ENCODE data around the gene SUZ12. TPM values are rescaled to one million over a fixed set of nuclear protein-coding genes. Genes with fewer than 3 reads are reported as not detected.
"Not testable (repeated sequence)": the region's sequence is repeated elsewhere in the genome, so short reads cannot be mapped to it uniquely, and the experiment has no call there.

The SUZ12 gene
- total and polyA plus RNA-seq, 9 of the 15 experiments (the other 6 are each of a cell fraction or from before 2014, with no cell fraction given), result 19.5 to 64.3 (median 47.2) TPM

- H3K4me3 ChIP-seq; H3K27ac ChIP-seq (ENCODE audit: extremely low read depth, low read depth, low read length); H3K27me3 ChIP-seq (ENCODE audit: control insufficient read depth in 2 of 2, insufficient read depth in 2 of 2, low read length in 2 of 2); H3K9me1 ChIP-seq (ENCODE audit: control insufficient read depth, insufficient read depth, low read length); H3K4me1 ChIP-seq (replicated peaks in 1 of 2; ENCODE audit: control insufficient read depth in 2 of 2, insufficient read depth in 2 of 2, low read length in 2 of 2); H3K36me3 ChIP-seq (ENCODE audit: control insufficient read depth, insufficient read depth, low read length); ATAC-seq; BruUV-seq (replicated peaks); H4K20me1 ChIP-seq (replicated peaks; ENCODE audit: control insufficient read depth, insufficient read depth, low read length); CTCF ChIA-PET (ENCODE audit: low intra/inter-chr PET ratio); DNase-seq (ENCODE audit: extremely low read depth in 1 of 4, low spot score in 3 of 4); FAIRE-seq; H3K9me3 ChIP-seq (replicated peaks; ENCODE audit: control insufficient read depth, insufficient read depth, low read depth, low read length); intact Hi-C loops (cut with micrococcal nuclease); POLR2A ChIA-PET; H3K9ac ChIP-seq (ENCODE audit: insufficient read depth in 1 of 2, low read depth in 2 of 2, low read length in 2 of 2); H2AFZ ChIP-seq (ENCODE audit: low read depth, low read length); H3K4me2 ChIP-seq (ENCODE audit: insufficient read depth, low read length); H3K79me2 ChIP-seq (ENCODE audit: control insufficient read depth, insufficient read depth, low read length): not testable (repeated sequence)
- WGBS (ENCODE audit: insufficient coverage, low coverage, missing lambda C conversion rate), result 82% methylated on average over 6 of the region's 19 CpGs
- in situ Hi-C loops (cut with MboI), result loop anchor here (10.0 kb wide), 1 partner anchor 1417 kb away; no protein-coding TSS in a partner anchor
Measured at GRCh38 chr17:32041306-32041875, 104.6 kb downstream of the SUZ12 start.

GRCh38 chr17:32042266-32042665 lies 105.5 kb downstream of the SUZ12 start:
- H3K9ac ChIP-seq (ENCODE audit: insufficient read depth in 1 of 2, low read depth in 2 of 2, low read length in 2 of 2); BruUV-seq (replicated peaks); H3K4me2 ChIP-seq (ENCODE audit: insufficient read depth, low read length); DNase-seq (ENCODE audit: extremely low read depth in 1 of 4, low spot score in 3 of 4); intact Hi-C loops (cut with micrococcal nuclease); H3K27ac ChIP-seq (ENCODE audit: extremely low read depth, low read depth, low read length); ATAC-seq; H3K9me1 ChIP-seq (ENCODE audit: control insufficient read depth, insufficient read depth, low read length); H3K4me1 ChIP-seq (replicated peaks in 1 of 2; ENCODE audit: control insufficient read depth in 2 of 2, insufficient read depth in 2 of 2, low read length in 2 of 2); CTCF ChIA-PET (ENCODE audit: low intra/inter-chr PET ratio); H3K9me3 ChIP-seq (replicated peaks; ENCODE audit: control insufficient read depth, insufficient read depth, low read depth, low read length); H3K79me2 ChIP-seq (ENCODE audit: control insufficient read depth, insufficient read depth, low read length); H2AFZ ChIP-seq (ENCODE audit: low read depth, low read length); POLR2A ChIA-PET; H3K27me3 ChIP-seq (ENCODE audit: control insufficient read depth in 2 of 2, insufficient read depth in 2 of 2, low read length in 2 of 2); H3K36me3 ChIP-seq (ENCODE audit: control insufficient read depth, insufficient read depth, low read length); FAIRE-seq; H3K4me3 ChIP-seq; H4K20me1 ChIP-seq (replicated peaks; ENCODE audit: control insufficient read depth, insufficient read depth, low read length): not testable (repeated sequence)
- 90% methylated on average over 3 of the region's 11 CpGs for WGBS (ENCODE audit: insufficient coverage, low coverage, missing lambda C conversion rate)
- in situ Hi-C loops (cut with MboI), result loop anchor here (10.0 kb wide), 1 partner anchor 1417 kb away; no protein-coding TSS in a partner anchor

- H3K4me2 ChIP-seq (ENCODE audit: insufficient read depth, low read length); H3K9me3 ChIP-seq (replicated peaks; ENCODE audit: control insufficient read depth, insufficient read depth, low read depth, low read length); intact Hi-C loops (cut with micrococcal nuclease); ATAC-seq; H2AFZ ChIP-seq (ENCODE audit: low read depth, low read length); H3K36me3 ChIP-seq (ENCODE audit: control insufficient read depth, insufficient read depth, low read length); H3K27me3 ChIP-seq (ENCODE audit: control insufficient read depth in 2 of 2, insufficient read depth in 2 of 2, low read length in 2 of 2); H3K4me1 ChIP-seq (replicated peaks in 1 of 2; ENCODE audit: control insufficient read depth in 2 of 2, insufficient read depth in 2 of 2, low read length in 2 of 2); H3K9ac ChIP-seq (ENCODE audit: insufficient read depth in 1 of 2, low read depth in 2 of 2, low read length in 2 of 2); DNase-seq (ENCODE audit: extremely low read depth in 1 of 4, low spot score in 3 of 4); H3K79me2 ChIP-seq (ENCODE audit: control insufficient read depth, insufficient read depth, low read length); H3K4me3 ChIP-seq; BruUV-seq (replicated peaks); H3K27ac ChIP-seq (ENCODE audit: extremely low read depth, low read depth, low read length); H4K20me1 ChIP-seq (replicated peaks; ENCODE audit: control insufficient read depth, insufficient read depth, low read length); FAIRE-seq; POLR2A ChIA-PET; CTCF ChIA-PET (ENCODE audit: low intra/inter-chr PET ratio); H3K9me1 ChIP-seq (ENCODE audit: control insufficient read depth, insufficient read depth, low read length): not testable (repeated sequence)
- in situ Hi-C loops (cut with MboI), result loop anchor here (10.0 kb wide), 1 partner anchor 1421 kb away; no protein-coding TSS in a partner anchor
- 86% methylated on average over 3 of the region's 3 CpGs for WGBS (ENCODE audit: insufficient coverage, low coverage, missing lambda C conversion rate)
Measured at GRCh38 chr17:32045611-32046010, 108.8 kb downstream of the SUZ12 start.

- H3K79me2 ChIP-seq (ENCODE audit: control insufficient read depth, insufficient read depth, low read length); H3K4me1 ChIP-seq (replicated peaks in 1 of 2; ENCODE audit: control insufficient read depth in 2 of 2, insufficient read depth in 2 of 2, low read length in 2 of 2); FAIRE-seq; H3K9me1 ChIP-seq (ENCODE audit: control insufficient read depth, insufficient read depth, low read length); CTCF ChIA-PET (ENCODE audit: low intra/inter-chr PET ratio); POLR2A ChIA-PET; intact Hi-C loops (cut with micrococcal nuclease); H3K36me3 ChIP-seq (ENCODE audit: control insufficient read depth, insufficient read depth, low read length); BruUV-seq (replicated peaks); H3K4me2 ChIP-seq (ENCODE audit: insufficient read depth, low read length); H3K9ac ChIP-seq (ENCODE audit: insufficient read depth in 1 of 2, low read depth in 2 of 2, low read length in 2 of 2); H4K20me1 ChIP-seq (replicated peaks; ENCODE audit: control insufficient read depth, insufficient read depth, low read length); H3K27me3 ChIP-seq (ENCODE audit: control insufficient read depth in 2 of 2, insufficient read depth in 2 of 2, low read length in 2 of 2); H2AFZ ChIP-seq (ENCODE audit: low read depth, low read length); H3K27ac ChIP-seq (ENCODE audit: extremely low read depth, low read depth, low read length); H3K4me3 ChIP-seq; H3K9me3 ChIP-seq (replicated peaks; ENCODE audit: control insufficient read depth, insufficient read depth, low read depth, low read length); ATAC-seq; DNase-seq (ENCODE audit: extremely low read depth in 1 of 4, low spot score in 3 of 4): not testable (repeated sequence)
- 80% methylated on average over 6 of the region's 6 CpGs for WGBS (ENCODE audit: insufficient coverage, low coverage, missing lambda C conversion rate)
- in situ Hi-C loops (cut with MboI), result loop anchor here (10.0 kb wide), 1 partner anchor 1423 kb away; no protein-coding TSS in a partner anchor
Measured at GRCh38 chr17:32047663-32048062, 110.9 kb downstream of the SUZ12 start.

All from K562 (cell line).